DND-41 (cell line): ENCODE data around the gene DPYD.

ENCODE experiments used
- ATAC-seq: fragments of 200-7000 bp; cut with Tn5 transposase; 3 replicates; pipeline ENCODE4 v1.9.1; 2021; ENCODE audit warnings: low read depth; ENCODE audit not compliant: insufficient read depth
- DNase-seq: peaks from one replicate; pipeline ENCODE4 v3.0.0-alpha.2; 2020
- H2AFZ ChIP-seq: 2 replicates; pipeline ENCODE4 v1.6.0; 2012; ENCODE audit warnings: low read depth, low read length
- H3K27ac ChIP-seq: 2 replicates; pipeline ENCODE4 v1.5.1; 2012; ENCODE audit warnings: low read length, inconsistent platforms
- H3K27me3 ChIP-seq: fragments of 200-600 bp; sonication (generic); 2 replicates; pipeline ENCODE4 v1.6.0; 2012; ENCODE audit warnings: low read length, mild to moderate bottlenecking, inconsistent platforms; ENCODE audit not compliant: insufficient read depth, poor library complexity
- H3K36me3 ChIP-seq: 2 replicates; pipeline ENCODE4 v1.5.1; 2012; ENCODE audit warnings: low read length, inconsistent platforms; ENCODE audit not compliant: insufficient read depth
- H3K4me1 ChIP-seq: 2 replicates; pipeline ENCODE4 v1.5.1; 2012; ENCODE audit warnings: mild to moderate bottlenecking, low read length; ENCODE audit not compliant: insufficient read depth
- H3K4me2 ChIP-seq: 2 replicates; pipeline ENCODE4 v1.6.0; 2012; ENCODE audit warnings: mild to moderate bottlenecking, moderate library complexity, low read length, inconsistent platforms; ENCODE audit not compliant: insufficient read depth
- H3K4me3 ChIP-seq, 2 experiments: fragments of 200-600 bp in 1 of 2; shearing (Covaris generic) in 1 of 2; 2 replicates each; pipeline ENCODE4 v1.5.1; 2012 to 2016; ENCODE audit warnings: inconsistent platforms in 2 of 2, low read length in 2 of 2, mild to moderate bottlenecking in 2 of 2, low read depth in 1 of 2, moderate library complexity in 1 of 2
- H3K79me2 ChIP-seq: 2 replicates; pipeline ENCODE4 v1.6.0; 2012; ENCODE audit warnings: low read length, inconsistent platforms; ENCODE audit not compliant: insufficient read depth
- H3K9ac ChIP-seq: 2 replicates; pipeline ENCODE4 v1.6.0; 2012; ENCODE audit warnings: low read depth, mild to moderate bottlenecking, inconsistent platforms, low read length, moderate library complexity
- H3K9me3 ChIP-seq: 2 replicates; pipeline ENCODE4 v1.5.1; 2012; ENCODE audit warnings: low read length, moderate library complexity, mild to moderate bottlenecking, inconsistent platforms; ENCODE audit not compliant: insufficient read depth, severe bottlenecking
- H4K20me1 ChIP-seq: 2 replicates; pipeline ENCODE4 v1.6.0; 2012; ENCODE audit warnings: low read length; ENCODE audit not compliant: insufficient read depth
- EZH2 ChIP-seq: IDR thresholded peaks from 3 replicates; pipeline ENCODE4 v1.6.1; 2012; ENCODE audit warnings: borderline replicate concordance, low read depth, mild to moderate bottlenecking, moderate library complexity, low read length, inconsistent platforms; ENCODE audit not compliant: severe bottlenecking
- TF ChIP-seq, protein P1 (sequence below): IDR thresholded peaks from 2 replicates; pipeline ENCODE4 v1.5.1; 2012; ENCODE audit warnings: borderline replicate concordance, low read length, moderate library complexity, mild to moderate bottlenecking; ENCODE audit not compliant: poor library complexity, severe bottlenecking; ENCODE audit errors: extremely low read depth

DPYD gene

GRCh38 chr1:97451944-97452343 lies 468.9 kb downstream of the DPYD start:
- Histone ChIP-seq H3K4me1 (no peaks in the 10 kb centered on the region), H3K9me3 (no peaks in the 10 kb centered on the region), H3K9ac (no peak overlapping the region), H3K79me2 (no peaks in the 10 kb centered on the region), H3K27ac (no peak overlapping the region), H2AFZ (no peak overlapping the region), H3K4me2 (no peak overlapping the region), H3K36me3 (peaks cover 22% of the 10 kb centered on the region), H3K27me3 (no peaks in the 10 kb centered on the region), H4K20me1 (no peaks in the 10 kb centered on the region), H3K4me3 (no peak overlapping the region)
- no peak for DNase-seq
- no peak for TF ChIP-seq EZH2
- TF ChIP-seq, protein P1, sequence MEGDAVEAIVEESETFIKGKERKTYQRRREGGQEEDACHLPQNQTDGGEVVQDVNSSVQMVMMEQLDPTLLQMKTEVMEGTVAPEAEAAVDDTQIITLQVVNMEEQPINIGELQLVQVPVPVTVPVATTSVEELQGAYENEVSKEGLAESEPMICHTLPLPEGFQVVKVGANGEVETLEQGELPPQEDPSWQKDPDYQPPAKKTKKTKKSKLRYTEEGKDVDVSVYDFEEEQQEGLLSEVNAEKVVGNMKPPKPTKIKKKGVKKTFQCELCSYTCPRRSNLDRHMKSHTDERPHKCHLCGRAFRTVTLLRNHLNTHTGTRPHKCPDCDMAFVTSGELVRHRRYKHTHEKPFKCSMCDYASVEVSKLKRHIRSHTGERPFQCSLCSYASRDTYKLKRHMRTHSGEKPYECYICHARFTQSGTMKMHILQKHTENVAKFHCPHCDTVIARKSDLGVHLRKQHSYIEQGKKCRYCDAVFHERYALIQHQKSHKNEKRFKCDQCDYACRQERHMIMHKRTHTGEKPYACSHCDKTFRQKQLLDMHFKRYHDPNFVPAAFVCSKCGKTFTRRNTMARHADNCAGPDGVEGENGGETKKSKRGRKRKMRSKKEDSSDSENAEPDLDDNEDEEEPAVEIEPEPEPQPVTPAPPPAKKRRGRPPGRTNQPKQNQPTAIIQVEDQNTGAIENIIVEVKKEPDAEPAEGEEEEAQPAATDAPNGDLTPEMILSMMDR, result no peak
- ATAC-seq, result no peak

GRCh38 chr1:97451046-97451826 lies 469.6 kb downstream of the DPYD start:
- Histone ChIP-seq H3K9me3 (no peaks in the 10 kb centered on the region), H4K20me1 (no peaks in the 10 kb centered on the region), H3K27ac (no peak overlapping the region), H3K4me3 (no peak overlapping the region), H3K9ac (no peak overlapping the region), H3K4me2 (no peak overlapping the region), H3K36me3 (peaks cover 25% of the 10 kb centered on the region), H3K27me3 (no peaks in the 10 kb centered on the region), H2AFZ (no peak overlapping the region), H3K4me1 (no peaks in the 10 kb centered on the region), H3K79me2 (no peaks in the 10 kb centered on the region)
- ATAC-seq (no peak), DNase-seq (no peak)
- TF ChIP-seq, protein P1, result no peak

GRCh38 chr1:97441966-97442365 lies 478.9 kb downstream of the DPYD start:
- Histone ChIP-seq H3K4me1 (no peaks in the 10 kb centered on the region), H3K9ac (no peak overlapping the region), H3K4me3 (no peak overlapping the region), H4K20me1 (no peaks in the 10 kb centered on the region), H3K27me3 (no peaks in the 10 kb centered on the region), H3K79me2 (no peaks in the 10 kb centered on the region), H3K9me3 (no peaks in the 10 kb centered on the region), H3K4me2 (no peak overlapping the region), H3K27ac (no peak overlapping the region), H2AFZ (no peak overlapping the region), H3K36me3 (peaks cover 12% of the 10 kb centered on the region; the same call in 1 of the 2 replicates)
- ATAC-seq (no peak), DNase-seq (no peak)
- TF ChIP-seq EZH2, result no peak
- TF ChIP-seq, protein P1, result no peak
